ENCODE measurements around the gene MCF2L.

DNA sequence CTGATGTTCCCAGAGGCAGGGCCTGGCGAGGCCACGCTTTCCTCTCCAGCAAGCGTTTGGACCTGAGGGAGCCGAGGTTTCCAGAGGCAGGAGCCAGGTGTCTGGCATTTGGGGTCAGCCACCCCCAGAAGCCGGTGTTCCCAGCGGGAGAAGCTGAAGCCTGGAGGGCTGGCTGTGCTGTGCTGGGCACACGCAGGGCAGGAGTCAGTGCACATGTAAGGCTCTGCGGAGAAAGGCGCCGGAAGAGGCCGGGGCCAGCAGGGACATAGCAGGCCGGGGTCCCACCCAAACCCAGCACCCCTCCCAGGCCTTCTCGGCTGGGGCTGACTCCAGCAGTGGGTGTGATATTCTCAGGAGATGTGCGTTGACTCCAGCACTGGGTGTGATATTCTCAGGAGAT is 31.6 kb downstream of the MCF2L start:
- TF ChIP-seq, protein P1, sequence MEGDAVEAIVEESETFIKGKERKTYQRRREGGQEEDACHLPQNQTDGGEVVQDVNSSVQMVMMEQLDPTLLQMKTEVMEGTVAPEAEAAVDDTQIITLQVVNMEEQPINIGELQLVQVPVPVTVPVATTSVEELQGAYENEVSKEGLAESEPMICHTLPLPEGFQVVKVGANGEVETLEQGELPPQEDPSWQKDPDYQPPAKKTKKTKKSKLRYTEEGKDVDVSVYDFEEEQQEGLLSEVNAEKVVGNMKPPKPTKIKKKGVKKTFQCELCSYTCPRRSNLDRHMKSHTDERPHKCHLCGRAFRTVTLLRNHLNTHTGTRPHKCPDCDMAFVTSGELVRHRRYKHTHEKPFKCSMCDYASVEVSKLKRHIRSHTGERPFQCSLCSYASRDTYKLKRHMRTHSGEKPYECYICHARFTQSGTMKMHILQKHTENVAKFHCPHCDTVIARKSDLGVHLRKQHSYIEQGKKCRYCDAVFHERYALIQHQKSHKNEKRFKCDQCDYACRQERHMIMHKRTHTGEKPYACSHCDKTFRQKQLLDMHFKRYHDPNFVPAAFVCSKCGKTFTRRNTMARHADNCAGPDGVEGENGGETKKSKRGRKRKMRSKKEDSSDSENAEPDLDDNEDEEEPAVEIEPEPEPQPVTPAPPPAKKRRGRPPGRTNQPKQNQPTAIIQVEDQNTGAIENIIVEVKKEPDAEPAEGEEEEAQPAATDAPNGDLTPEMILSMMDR (IDR thresholded peaks at IDR 0.05): no peak
- TF ChIP-seq EZH2phosphoT487 (IDR thresholded peaks at IDR 0.05) (no peak), EZH2 (IDR thresholded peaks at IDR 0.05) (no peak)
